ENCODE measurements around the gene ELK3.

DNA sequence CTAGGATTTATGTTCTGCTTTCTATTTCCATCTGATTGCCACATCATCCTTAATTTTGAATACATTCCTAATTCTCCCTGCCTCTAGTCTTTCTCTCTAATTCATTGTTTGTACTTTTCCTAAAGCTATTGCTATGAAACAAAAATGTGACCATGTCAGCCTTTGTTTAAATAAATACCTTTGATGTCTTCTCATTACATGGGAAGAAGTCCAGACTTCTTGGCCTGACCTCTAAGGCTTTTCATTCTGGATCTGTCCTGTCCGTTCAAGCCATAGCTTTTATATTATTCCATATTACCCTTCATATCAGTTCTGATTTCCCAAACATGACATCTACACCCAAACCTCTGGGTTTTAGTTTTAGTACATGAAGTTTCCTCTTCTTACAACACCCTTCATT, 114.7 kb downstream of the ELK3 start:
- TF ChIP-seq, protein P1, sequence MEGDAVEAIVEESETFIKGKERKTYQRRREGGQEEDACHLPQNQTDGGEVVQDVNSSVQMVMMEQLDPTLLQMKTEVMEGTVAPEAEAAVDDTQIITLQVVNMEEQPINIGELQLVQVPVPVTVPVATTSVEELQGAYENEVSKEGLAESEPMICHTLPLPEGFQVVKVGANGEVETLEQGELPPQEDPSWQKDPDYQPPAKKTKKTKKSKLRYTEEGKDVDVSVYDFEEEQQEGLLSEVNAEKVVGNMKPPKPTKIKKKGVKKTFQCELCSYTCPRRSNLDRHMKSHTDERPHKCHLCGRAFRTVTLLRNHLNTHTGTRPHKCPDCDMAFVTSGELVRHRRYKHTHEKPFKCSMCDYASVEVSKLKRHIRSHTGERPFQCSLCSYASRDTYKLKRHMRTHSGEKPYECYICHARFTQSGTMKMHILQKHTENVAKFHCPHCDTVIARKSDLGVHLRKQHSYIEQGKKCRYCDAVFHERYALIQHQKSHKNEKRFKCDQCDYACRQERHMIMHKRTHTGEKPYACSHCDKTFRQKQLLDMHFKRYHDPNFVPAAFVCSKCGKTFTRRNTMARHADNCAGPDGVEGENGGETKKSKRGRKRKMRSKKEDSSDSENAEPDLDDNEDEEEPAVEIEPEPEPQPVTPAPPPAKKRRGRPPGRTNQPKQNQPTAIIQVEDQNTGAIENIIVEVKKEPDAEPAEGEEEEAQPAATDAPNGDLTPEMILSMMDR (IDR thresholded peaks at IDR 0.05; ENCODE audit: control extremely low read depth in 1 of 3, insufficient read depth in 1 of 3, low read depth in 1 of 3, low read length in 3 of 3): no peak
- TF ChIP-seq EZH2 (IDR thresholded peaks at IDR 0.05; ENCODE audit: low read depth, low read length, severe bottlenecking) (no peak), CBX5 (IDR thresholded peaks at IDR 0.05; ENCODE audit: low read depth, low read length) (no peak), POLR2A (IDR thresholded peaks at IDR 0.05; ENCODE audit: control extremely low read depth in 1 of 2, low read depth in 2 of 2, low read length in 2 of 2) (no peak)
- TF ChIP-seq, protein P2, sequence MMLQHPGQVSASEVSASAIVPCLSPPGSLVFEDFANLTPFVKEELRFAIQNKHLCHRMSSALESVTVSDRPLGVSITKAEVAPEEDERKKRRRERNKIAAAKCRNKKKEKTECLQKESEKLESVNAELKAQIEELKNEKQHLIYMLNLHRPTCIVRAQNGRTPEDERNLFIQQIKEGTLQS (IDR thresholded peaks at IDR 0.05; ENCODE audit: insufficient read depth, low read depth, low read length): no peak
